Measurements from ENCODE around the gene CARS1.
A peak's percentile ranks its signal among the peaks of the same experiment; 100 is the strongest.

The CARS1 gene

GRCh38 chr11:3001496-3001895 lies 55.7 kb downstream of the CARS1 start:
- in situ Hi-C loops (cut with HindIII; ENCODE audit: low pct_ligation_motif_present, low pct_unique_long_range_greater_than_20kb, low sequenced_read_pairs): no loop called here
- DNase-seq: no peak

DNA sequence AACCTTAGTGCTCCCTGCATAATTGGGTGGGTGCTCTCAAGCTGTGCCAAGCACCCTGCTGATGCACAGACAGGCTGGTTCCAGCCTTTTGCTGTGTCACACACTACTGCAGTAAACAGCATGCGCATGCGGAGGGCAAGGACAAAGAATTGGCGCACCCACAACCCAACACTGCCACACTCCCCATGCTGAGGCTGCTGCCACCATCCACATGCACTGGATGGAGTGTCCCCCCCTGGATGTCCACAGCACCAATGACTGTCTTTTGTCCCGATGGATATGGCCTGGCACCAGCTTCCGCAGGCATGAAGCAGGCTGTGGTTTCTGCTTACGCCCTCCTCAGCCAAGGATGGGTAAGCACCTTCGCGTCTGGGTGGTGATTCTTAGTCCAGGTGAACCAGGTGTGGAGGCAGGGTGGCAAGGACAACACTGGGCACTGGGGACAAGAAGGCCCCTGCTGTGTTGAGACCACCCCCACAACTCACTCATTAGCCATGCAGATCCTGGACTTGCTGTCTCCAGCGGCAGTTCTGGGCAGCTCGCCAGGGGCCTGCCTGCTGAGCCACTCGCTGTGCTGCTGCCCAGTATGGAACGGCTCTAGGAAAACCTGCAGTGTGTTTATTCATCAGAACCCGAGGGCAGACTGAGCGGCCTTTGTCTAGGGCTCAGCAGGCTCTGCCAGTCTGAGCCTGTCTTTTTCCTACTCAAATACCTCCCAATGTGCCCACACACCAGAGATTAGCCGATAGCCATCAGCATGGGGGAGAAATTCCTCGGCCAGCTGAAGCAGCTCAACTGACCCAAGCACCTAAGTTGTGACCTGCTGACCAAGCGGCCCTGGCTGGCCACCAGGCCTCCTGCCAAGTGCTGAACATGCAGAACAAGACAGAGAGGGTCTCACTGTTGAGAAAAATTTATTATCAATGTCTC lies 56.9 kb downstream of the CARS1 start:
- DNase-seq: no peak
- in situ Hi-C loops (cut with HindIII; ENCODE audit: low pct_ligation_motif_present, low pct_unique_long_range_greater_than_20kb, low sequenced_read_pairs): no loop called here

GRCh38 chr11:2999464-2999998 lies 57.7 kb downstream of the CARS1 start:
- no peak for DNase-seq
- in situ Hi-C loops (cut with HindIII; ENCODE audit: low pct_ligation_motif_present, low pct_unique_long_range_greater_than_20kb, low sequenced_read_pairs): no loop called here

DNA sequence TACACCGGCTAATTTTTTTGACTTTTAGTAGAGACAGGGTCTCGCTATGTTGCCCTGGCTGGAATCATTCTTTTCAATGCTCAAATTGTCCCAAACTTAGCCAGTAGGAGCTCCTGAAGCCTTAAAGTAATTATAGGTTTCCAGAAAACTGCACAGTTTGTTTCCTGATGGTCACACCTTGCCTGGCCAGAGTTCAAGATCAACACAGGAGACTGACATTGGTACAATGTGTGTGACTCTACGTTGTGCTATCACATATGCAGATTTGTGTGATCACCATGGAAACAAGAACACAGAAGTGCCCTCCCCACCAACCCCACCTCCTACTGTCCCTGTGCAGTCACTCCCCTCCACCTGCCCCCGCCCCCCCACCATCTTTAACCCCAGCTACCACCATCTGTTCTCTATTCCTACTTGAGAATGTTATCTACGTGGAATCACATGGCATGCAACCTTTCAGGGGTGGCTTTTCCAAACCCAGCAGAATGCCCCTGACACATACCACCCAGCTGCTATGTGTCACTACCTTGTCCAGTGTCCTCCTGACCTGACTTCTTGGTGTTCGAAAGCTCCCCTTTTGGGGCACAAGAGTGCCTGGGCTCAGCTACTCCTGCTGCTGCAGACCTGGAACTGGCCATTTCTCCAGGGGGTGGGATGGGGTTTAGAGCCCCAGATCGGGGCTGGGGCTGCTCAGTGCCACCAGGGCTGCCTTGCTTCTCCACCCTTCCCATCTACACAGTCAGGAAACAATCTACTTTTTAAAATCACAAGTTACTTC lies 59.0 kb downstream of the CARS1 start:
- in situ Hi-C loops (cut with HindIII; ENCODE audit: low pct_ligation_motif_present, low pct_unique_long_range_greater_than_20kb, low sequenced_read_pairs): no loop called here

GRCh38 chr11:2997406-2997805 lies 59.8 kb downstream of the CARS1 start:
- in situ Hi-C loops (cut with HindIII; ENCODE audit: low pct_ligation_motif_present, low pct_unique_long_range_greater_than_20kb, low sequenced_read_pairs): no loop called here
- no peak for DNase-seq

More for the DNA sequence above, 59.0 kb downstream of the CARS1 start:
- no peak for DNase-seq

GRCh38 chr11:2996976-2997375 lies 60.2 kb downstream of the CARS1 start:
- in situ Hi-C loops (cut with HindIII; ENCODE audit: low pct_ligation_motif_present, low pct_unique_long_range_greater_than_20kb, low sequenced_read_pairs): no loop called here
- DNase-seq: no peak

- DNase-seq: no peak
- in situ Hi-C loops (cut with HindIII; ENCODE audit: low pct_ligation_motif_present, low pct_unique_long_range_greater_than_20kb, low sequenced_read_pairs): no loop called here
Observed at GRCh38 chr11:2995893-2996554, 61.2 kb downstream of the CARS1 start.

GRCh38 chr11:2995031-2995561 lies 62.1 kb downstream of the CARS1 start:
- DNase-seq: no peak
- in situ Hi-C loops (cut with HindIII; ENCODE audit: low pct_ligation_motif_present, low pct_unique_long_range_greater_than_20kb, low sequenced_read_pairs): no loop called here

DNA sequence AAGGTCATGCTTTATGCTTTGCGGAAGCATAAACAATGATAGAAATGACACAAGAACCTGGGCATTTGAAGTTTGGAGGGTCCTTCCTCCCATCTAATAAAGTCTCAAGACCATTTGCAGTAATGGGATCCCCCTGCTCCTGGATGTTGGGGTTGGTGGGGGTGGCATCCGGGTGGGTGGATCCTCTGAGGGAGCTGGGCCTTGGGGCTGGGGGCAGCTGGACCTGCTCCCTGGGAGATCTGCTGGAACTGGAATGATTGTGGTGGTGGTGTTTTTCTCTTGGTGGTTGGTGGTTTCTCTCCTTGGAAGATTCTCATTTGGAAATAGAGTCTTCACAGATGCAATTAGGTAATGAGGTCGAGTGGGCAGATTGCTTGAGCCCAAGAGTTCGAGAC lies 62.9 kb downstream of the CARS1 start:
- in situ Hi-C loops (cut with HindIII; ENCODE audit: low pct_ligation_motif_present, low pct_unique_long_range_greater_than_20kb, low sequenced_read_pairs): no loop called here
- no peak for DNase-seq

GRCh38 chr11:2992997-2993325 lies 64.3 kb downstream of the CARS1 start:
- no peak for DNase-seq

GRCh38 chr11:2992234-2992996 lies 64.8 kb downstream of the CARS1 start, which contains the start of gene NAP1L4:
Gene NAP1L4 (minus strand): TSS chr11:2992329. CDS start chr11:2979220, 13,109 bp downstream.
- in situ Hi-C loops (cut with HindIII; ENCODE audit: low pct_ligation_motif_present, low pct_unique_long_range_greater_than_20kb, low sequenced_read_pairs): no loop called here

More at GRCh38 chr11:2992997-2993325, 64.3 kb downstream of the CARS1 start:
- in situ Hi-C loops (cut with HindIII; ENCODE audit: low pct_ligation_motif_present, low pct_unique_long_range_greater_than_20kb, low sequenced_read_pairs): no loop called here

GRCh38 chr11:2991452-2992233 lies 65.6 kb downstream of the CARS1 start:
- in situ Hi-C loops (cut with HindIII; ENCODE audit: low pct_ligation_motif_present, low pct_unique_long_range_greater_than_20kb, low sequenced_read_pairs): no loop called here
- peak; percentile 33 for DNase-seq

More at GRCh38 chr11:2992234-2992996, 64.8 kb downstream of the CARS1 start, which contains the start of gene NAP1L4:
- DNase-seq: peak; percentile 96

- peak; percentile 21 for DNase-seq
- in situ Hi-C loops (cut with HindIII; ENCODE audit: low pct_ligation_motif_present, low pct_unique_long_range_greater_than_20kb, low sequenced_read_pairs): no loop called here
Observed at GRCh38 chr11:2990617-2991451, 66.4 kb downstream of the CARS1 start.

DNA sequence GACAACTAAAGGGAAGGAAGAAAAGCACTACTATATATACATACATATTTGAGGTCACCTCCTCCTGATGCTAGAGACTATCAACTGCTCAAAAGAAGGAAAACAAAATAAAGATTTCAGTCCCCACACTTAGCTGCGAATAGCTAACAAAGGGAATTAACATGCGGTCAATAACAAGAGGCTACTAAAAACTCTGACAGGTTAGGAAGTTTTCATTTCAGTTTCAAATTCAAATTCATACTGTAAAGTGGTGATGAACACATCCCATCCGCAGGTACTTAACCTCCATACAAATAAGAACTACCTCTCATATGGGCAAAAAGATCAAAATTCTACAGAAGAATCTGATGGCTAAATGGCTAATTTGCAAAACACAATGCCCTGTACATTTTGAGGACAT lies 67.7 kb downstream of the CARS1 start:
- no peak for DNase-seq
- in situ Hi-C loops (cut with HindIII; ENCODE audit: low pct_ligation_motif_present, low pct_unique_long_range_greater_than_20kb, low sequenced_read_pairs): no loop called here

DNA sequence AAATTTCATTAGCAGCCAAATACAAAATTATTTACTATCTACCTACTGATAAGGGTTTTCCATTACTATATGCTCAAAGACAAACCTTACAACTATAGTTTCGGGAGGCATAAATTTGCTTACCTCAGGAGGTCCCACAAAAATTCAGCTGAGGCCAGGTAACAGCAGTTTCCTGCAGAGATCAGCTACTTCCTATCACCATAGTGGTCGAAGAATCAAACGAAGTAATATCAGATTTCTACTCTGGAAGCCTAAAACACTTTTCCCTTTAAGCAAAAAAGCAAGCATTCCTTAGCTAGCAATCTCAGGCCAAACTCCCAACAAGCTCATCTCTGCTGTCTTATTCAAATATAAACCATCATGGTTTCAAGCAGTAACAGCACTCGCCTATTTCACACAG lies 68.2 kb downstream of the CARS1 start:
- DNase-seq: no peak
- in situ Hi-C loops (cut with HindIII; ENCODE audit: low pct_ligation_motif_present, low pct_unique_long_range_greater_than_20kb, low sequenced_read_pairs): no loop called here

Data from ACHN (cell line).